Parathyroid adenoma (tissue), 2 donors: Measurements from ENCODE around the gene CANX.

ENCODE experiments used
- H2AFZ ChIP-seq: fragments of 300-600 bp; sonication (generic); one replicate; pipeline ENCODE4 v1.7.0; 2017; ENCODE audit warnings: antibody characterized with exemption, mild to moderate bottlenecking
- H3K27ac ChIP-seq: fragments of 300-600 bp; sonication (generic); one replicate; pipeline ENCODE4 v1.7.0; 2017
- H3K27me3 ChIP-seq: fragments of 300-600 bp; sonication (generic); one replicate; pipeline ENCODE4 v1.7.0; 2017; ENCODE audit warnings: low read length; ENCODE audit not compliant: control insufficient read depth, insufficient read depth
- H3K36me3 ChIP-seq: fragments of 300-600 bp; sonication (generic); one replicate; pipeline ENCODE4 v1.7.0; 2017; ENCODE audit warnings: low read length; ENCODE audit not compliant: control insufficient read depth, insufficient read depth
- H3K4me1 ChIP-seq: fragments of 300-600 bp; sonication (generic); one replicate; pipeline ENCODE4 v1.7.0; 2017; ENCODE audit warnings: control low read depth
- H3K4me2 ChIP-seq: fragments of 300-600 bp; sonication (generic); one replicate; pipeline ENCODE4 v1.7.0; 2017; ENCODE audit warnings: low read length
- H3K4me3 ChIP-seq: fragments of 300-600 bp; sonication (generic); one replicate; pipeline ENCODE4 v1.7.0; 2017; ENCODE audit warnings: low read depth, low read length
- H3K79me2 ChIP-seq: fragments of 300-600 bp; sonication (generic); one replicate; pipeline ENCODE4 v1.7.0; 2017; ENCODE audit warnings: control low read depth
- H3K9ac ChIP-seq: fragments of 300-600 bp; sonication (generic); one replicate; pipeline ENCODE4 v1.7.0; 2017; ENCODE audit warnings: mild to moderate bottlenecking
- H3K9me3 ChIP-seq: fragments of 300-600 bp; sonication (generic); one replicate; pipeline ENCODE4 v1.7.0; 2017; ENCODE audit warnings: low read length; ENCODE audit not compliant: control insufficient read depth
- CTCF ChIP-seq: fragments of 300-600 bp; sonication (generic); IDR thresholded peaks from one replicate; pipeline ENCODE4 v1.7.0; 2017; ENCODE audit warnings: antibody characterized with exemption, mild to moderate bottlenecking
- donor health status: primary hyperparathyroidism.

The CANX gene

GRCh38 chr5:179776411-179776938 lies 77.7 kb downstream of the CANX start:
- peaks cover 6% of the 10 kb centered on the region for H3K4me1 ChIP-seq
- no peaks in the 10 kb centered on the region for H3K9me3 ChIP-seq
- H2AFZ ChIP-seq, result no peak overlapping the region
- H3K79me2 ChIP-seq, result peaks cover 24% of the 10 kb centered on the region
- no peak overlapping the region for H3K9ac ChIP-seq
- no peaks in the 10 kb centered on the region for H3K27me3 ChIP-seq
- no peaks in the 10 kb centered on the region for H3K36me3 ChIP-seq
- H3K27ac ChIP-seq, result no peak overlapping the region
- TF ChIP-seq CTCF, result no peak
- no peak overlapping the region for H3K4me3 ChIP-seq
- H3K4me2 ChIP-seq, result no peak overlapping the region

- no peak for TF ChIP-seq CTCF
- Histone ChIP-seq H3K9ac (no peak overlapping the region), H3K27me3 (no peaks in the 10 kb centered on the region), H3K9me3 (no peaks in the 10 kb centered on the region), H3K27ac (no peak overlapping the region), H3K4me2 (no peak overlapping the region), H3K4me1 (peaks cover 6% of the 10 kb centered on the region), H3K79me2 (peaks cover 21% of the 10 kb centered on the region), H2AFZ (no peak overlapping the region), H3K4me3 (no peak overlapping the region), H3K36me3 (no peaks in the 10 kb centered on the region)
These were observed 78.7 kb downstream of the CANX start for GRCh38 chr5:179777456-179777855.

GRCh38 chr5:179777909-179778308 lies 79.1 kb downstream of the CANX start:
- H3K4me3 ChIP-seq, result no peak overlapping the region
- no peak overlapping the region for H3K27ac ChIP-seq
- H3K4me1 ChIP-seq, result peaks cover 6% of the 10 kb centered on the region
- no peaks in the 10 kb centered on the region for H3K36me3 ChIP-seq
- no peak overlapping the region for H2AFZ ChIP-seq
- no peaks in the 10 kb centered on the region for H3K9me3 ChIP-seq
- no peak for TF ChIP-seq CTCF
- H3K4me2 ChIP-seq, result no peak overlapping the region
- H3K79me2 ChIP-seq, result peaks cover 20% of the 10 kb centered on the region
- no peak overlapping the region for H3K9ac ChIP-seq
- no peaks in the 10 kb centered on the region for H3K27me3 ChIP-seq

- Histone ChIP-seq H3K4me3 (no peak overlapping the region), H3K27ac (no peak overlapping the region), H3K4me2 (no peak overlapping the region), H3K79me2 (peaks cover 16% of the 10 kb centered on the region), H3K9me3 (no peaks in the 10 kb centered on the region), H3K27me3 (no peaks in the 10 kb centered on the region), H3K36me3 (no peaks in the 10 kb centered on the region), H3K4me1 (peaks cover 6% of the 10 kb centered on the region), H2AFZ (no peak overlapping the region), H3K9ac (no peak overlapping the region)
- TF ChIP-seq CTCF, result no peak
These were observed 79.8 kb downstream of the CANX start for GRCh38 chr5:179778591-179778990.

GRCh38 chr5:179779826-179780225 lies 81.1 kb downstream of the CANX start:
- no peak overlapping the region for H3K4me2 ChIP-seq
- H3K9me3 ChIP-seq, result no peaks in the 10 kb centered on the region
- no peak overlapping the region for H2AFZ ChIP-seq
- peaks cover 6% of the 10 kb centered on the region for H3K4me1 ChIP-seq
- H3K79me2 ChIP-seq, result peaks cover 7% of the 10 kb centered on the region
- H3K36me3 ChIP-seq, result no peaks in the 10 kb centered on the region
- no peaks in the 10 kb centered on the region for H3K27me3 ChIP-seq
- no peak for TF ChIP-seq CTCF
- H3K4me3 ChIP-seq, result no peak overlapping the region
- H3K27ac ChIP-seq, result no peak overlapping the region
- no peak overlapping the region for H3K9ac ChIP-seq
